SK-N-SH treated with all-trans-retinoic acid at 6 μM for 48 hours (cell line): Measurements from ENCODE around the gene RBM12.

Experiments used
- ARNTL ChIP-seq: fragments of 450-650 bp; formaldehyde crosslinking; IDR thresholded peaks from 2 replicates; pipeline ENCODE4 v1.5.0; 2020; ENCODE audit warnings: low read depth, mild to moderate bottlenecking, moderate library complexity, borderline replicate concordance
- CSDC2 ChIP-seq: fragments of 250-450 bp; sonication (Bioruptor Pico); IDR thresholded peaks from 2 replicates; pipeline ENCODE4 v1.5.0; 2020; ENCODE audit warnings: mild to moderate bottlenecking, moderate library complexity
- ISL1 ChIP-seq: fragments of 250-450 bp; sonication (Bioruptor Pico); IDR thresholded peaks from 2 replicates; pipeline ENCODE4 v2.1.2; 2022; ENCODE audit warnings: mild to moderate bottlenecking, moderate library complexity
- RARB ChIP-seq: fragments of 250-450 bp; sonication (Bioruptor Pico); IDR thresholded peaks from 2 replicates; pipeline ENCODE4 v1.8.0; 2021; ENCODE audit warnings: mild to moderate bottlenecking, moderate library complexity
- SNAI2 ChIP-seq: fragments of 250-450 bp; sonication (Bioruptor Pico); IDR thresholded peaks from 2 replicates; pipeline ENCODE4 v1.5.0; 2020; ENCODE audit warnings: mild to moderate bottlenecking, moderate library complexity
- TOX ChIP-seq: fragments of 250-450 bp; sonication (Bioruptor Pico); IDR thresholded peaks from 2 replicates; pipeline ENCODE4 v1.8.0; 2021; ENCODE audit warnings: mild to moderate bottlenecking, moderate library complexity, borderline replicate concordance
- ZC3H10 ChIP-seq: fragments of 250-450 bp; sonication (Bioruptor Pico); IDR thresholded peaks from 2 replicates; pipeline ENCODE4 v1.5.1; 2021; ENCODE audit warnings: mild to moderate bottlenecking, moderate library complexity
- ZNF8 ChIP-seq: fragments of 450-650 bp; formaldehyde crosslinking; IDR thresholded peaks from 2 replicates; pipeline ENCODE4 v1.5.0; 2020; ENCODE audit warnings: mild to moderate bottlenecking, moderate library complexity
- TF ChIP-seq, protein P1 (sequence below): fragments of 250-450 bp; sonication (Bioruptor Pico); IDR thresholded peaks from 2 replicates; pipeline ENCODE4 v1.8.0; 2020; ENCODE audit warnings: mild to moderate bottlenecking, moderate library complexity, borderline replicate concordance
- TF ChIP-seq, protein P2 (sequence below): fragments of 250-450 bp; sonication (Bioruptor Pico); IDR thresholded peaks from 2 replicates; pipeline ENCODE4 v1.8.0; 2021; ENCODE audit warnings: low read depth, mild to moderate bottlenecking, moderate library complexity, borderline replicate concordance
- TF ChIP-seq, protein P3 (sequence below): fragments of 250-450 bp; sonication (Bioruptor Pico); IDR thresholded peaks from 2 replicates; pipeline ENCODE4 v1.5.1; 2020; ENCODE audit warnings: low read depth, mild to moderate bottlenecking, moderate library complexity

- TF ChIP-seq, protein P1, sequence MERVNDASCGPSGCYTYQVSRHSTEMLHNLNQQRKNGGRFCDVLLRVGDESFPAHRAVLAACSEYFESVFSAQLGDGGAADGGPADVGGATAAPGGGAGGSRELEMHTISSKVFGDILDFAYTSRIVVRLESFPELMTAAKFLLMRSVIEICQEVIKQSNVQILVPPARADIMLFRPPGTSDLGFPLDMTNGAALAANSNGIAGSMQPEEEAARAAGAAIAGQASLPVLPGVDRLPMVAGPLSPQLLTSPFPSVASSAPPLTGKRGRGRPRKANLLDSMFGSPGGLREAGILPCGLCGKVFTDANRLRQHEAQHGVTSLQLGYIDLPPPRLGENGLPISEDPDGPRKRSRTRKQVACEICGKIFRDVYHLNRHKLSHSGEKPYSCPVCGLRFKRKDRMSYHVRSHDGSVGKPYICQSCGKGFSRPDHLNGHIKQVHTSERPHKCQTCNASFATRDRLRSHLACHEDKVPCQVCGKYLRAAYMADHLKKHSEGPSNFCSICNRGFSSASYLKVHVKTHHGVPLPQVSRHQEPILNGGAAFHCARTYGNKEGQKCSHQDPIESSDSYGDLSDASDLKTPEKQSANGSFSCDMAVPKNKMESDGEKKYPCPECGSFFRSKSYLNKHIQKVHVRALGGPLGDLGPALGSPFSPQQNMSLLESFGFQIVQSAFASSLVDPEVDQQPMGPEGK, result no peak
- TF ChIP-seq, protein P2, sequence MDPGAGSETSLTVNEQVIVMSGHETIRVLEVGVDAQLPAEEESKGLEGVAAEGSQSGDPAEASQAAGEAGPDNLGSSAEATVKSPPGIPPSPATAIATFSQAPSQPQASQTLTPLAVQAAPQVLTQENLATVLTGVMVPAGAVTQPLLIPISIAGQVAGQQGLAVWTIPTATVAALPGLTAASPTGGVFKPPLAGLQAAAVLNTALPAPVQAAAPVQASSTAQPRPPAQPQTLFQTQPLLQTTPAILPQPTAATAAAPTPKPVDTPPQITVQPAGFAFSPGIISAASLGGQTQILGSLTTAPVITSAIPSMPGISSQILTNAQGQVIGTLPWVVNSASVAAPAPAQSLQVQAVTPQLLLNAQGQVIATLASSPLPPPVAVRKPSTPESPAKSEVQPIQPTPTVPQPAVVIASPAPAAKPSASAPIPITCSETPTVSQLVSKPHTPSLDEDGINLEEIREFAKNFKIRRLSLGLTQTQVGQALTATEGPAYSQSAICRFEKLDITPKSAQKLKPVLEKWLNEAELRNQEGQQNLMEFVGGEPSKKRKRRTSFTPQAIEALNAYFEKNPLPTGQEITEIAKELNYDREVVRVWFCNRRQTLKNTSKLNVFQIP, result no peak
- TF ChIP-seq ISL1 (CRISPR knock-in tag) (no peak), RARB (CRISPR knock-in tag) (no peak), ARNTL (no peak), ZC3H10 (CRISPR knock-in tag) (no peak), TOX (CRISPR knock-in tag) (no peak), ZNF8 (CRISPR knock-in tag) (no peak), SNAI2 (no peak), CSDC2 (CRISPR knock-in tag) (no peak)
- TF ChIP-seq, protein P3, sequence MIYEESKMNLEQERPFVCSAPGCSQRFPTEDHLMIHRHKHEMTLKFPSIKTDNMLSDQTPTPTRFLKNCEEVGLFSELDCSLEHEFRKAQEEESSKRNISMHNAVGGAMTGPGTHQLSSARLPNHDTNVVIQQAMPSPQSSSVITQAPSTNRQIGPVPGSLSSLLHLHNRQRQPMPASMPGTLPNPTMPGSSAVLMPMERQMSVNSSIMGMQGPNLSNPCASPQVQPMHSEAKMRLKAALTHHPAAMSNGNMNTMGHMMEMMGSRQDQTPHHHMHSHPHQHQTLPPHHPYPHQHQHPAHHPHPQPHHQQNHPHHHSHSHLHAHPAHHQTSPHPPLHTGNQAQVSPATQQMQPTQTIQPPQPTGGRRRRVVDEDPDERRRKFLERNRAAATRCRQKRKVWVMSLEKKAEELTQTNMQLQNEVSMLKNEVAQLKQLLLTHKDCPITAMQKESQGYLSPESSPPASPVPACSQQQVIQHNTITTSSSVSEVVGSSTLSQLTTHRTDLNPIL (CRISPR knock-in tag), result no peak
Measured at GRCh38 chr20:35599776-35600120, 65.0 kb downstream of the RBM12 start.
